ENCODE data around the gene PRG2. TPM values are rescaled to one million over a fixed set of nuclear protein-coding genes. Genes with fewer than 3 reads are reported as not detected.

The PRG2 gene
- total and polyA plus RNA-seq, 2 of the 4 experiments (the other 2 are of a cell fraction): not detected

DNA sequence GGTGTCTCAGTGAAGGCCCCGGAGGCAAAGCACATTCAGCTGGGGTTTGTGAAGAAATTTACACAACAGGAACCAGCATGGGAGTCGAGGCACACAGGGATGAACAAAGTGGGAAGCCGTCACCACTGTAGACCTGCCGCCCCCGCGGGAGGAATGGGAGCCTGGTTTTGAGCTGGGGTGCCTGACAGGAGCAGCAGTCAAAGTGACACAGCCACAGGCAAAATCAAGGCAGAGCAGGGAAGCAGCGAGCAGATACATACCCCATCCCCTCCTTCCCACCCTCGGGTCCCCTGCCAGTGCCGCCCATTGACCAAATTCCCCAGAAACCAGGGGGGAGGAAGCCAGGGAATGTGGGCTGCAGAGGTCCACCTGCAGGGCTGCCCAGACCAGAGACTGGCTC lies 31.5 kb downstream of the PRG2 start:
- Histone ChIP-seq H2BK120ac (ENCODE audit: low read depth, low read length) (no peak overlapping the region), H3K14ac (replicated peaks; ENCODE audit: low read depth, low read length) (no peak overlapping the region), H4K91ac (ENCODE audit: insufficient read depth, low read depth, low read length) (no peak overlapping the region), H3K27ac (ENCODE audit: insufficient read depth, low read length) (no peak overlapping the region), H2AFZ (replicated peaks; ENCODE audit: low read length, poor library complexity) (no peak overlapping the region), H3K79me1 (ENCODE audit: low read depth in 1 of 2, low read length in 2 of 2) (no peaks in the 10 kb centered on the region), H3K4ac (ENCODE audit: low read depth, low read length) (no peak overlapping the region), H3K9me1 (ENCODE audit: insufficient read depth, low read length) (no peaks in the 10 kb centered on the region), H2BK15ac (ENCODE audit: low read depth, low read length) (no peak overlapping the region), H2BK20ac (ENCODE audit: low read depth, low read length) (no peak overlapping the region), H3K9me3 (ENCODE audit: control insufficient read depth, insufficient read depth, low read length) (peaks cover 3% of the 10 kb centered on the region; the same call in 1 of the 2 replicates), H4K20me1 (ENCODE audit: insufficient read depth, low read length) (no peaks in the 10 kb centered on the region), H2AK9ac (replicated peaks; ENCODE audit: low read depth, low read length, poor library complexity) (no peak overlapping the region), H3K27me3 (ENCODE audit: control insufficient read depth, insufficient read depth, low read length) (peaks cover 39% of the 10 kb centered on the region), H3K18ac (ENCODE audit: low read depth, low read length) (no peak overlapping the region), H3K4me3 (ENCODE audit: insufficient read depth, low read depth, low read length) (no peak overlapping the region), H3K4me1 (ENCODE audit: control insufficient read depth, insufficient read depth, low read length) (no peaks in the 10 kb centered on the region), H3K4me2 (ENCODE audit: low read depth, low read length) (no peak overlapping the region), H2BK5ac (ENCODE audit: low read depth, low read length, poor library complexity, severe bottlenecking) (no peak overlapping the region), H3K9ac (ENCODE audit: low read depth, low read length) (no peak overlapping the region), H3K56ac (ENCODE audit: extremely low read depth, insufficient read depth, low read length) (no peak overlapping the region), H4K5ac (ENCODE audit: low read depth, low read length) (no peak overlapping the region), H2AK5ac (ENCODE audit: low read depth, low read length) (no peak overlapping the region), H3K36me3 (ENCODE audit: control insufficient read depth, insufficient read depth, low read length) (no peaks in the 10 kb centered on the region), H3K23ac (ENCODE audit: low read depth, low read length) (no peak overlapping the region), H4K8ac (ENCODE audit: low read depth in 2 of 2, low read length in 2 of 2) (no peak overlapping the region)
- 66% methylated on average over 7 of the region's 9 CpGs; no CpG with 5 or more reads in 1 of the 2 experiments for WGBS, 2 experiments (ENCODE audit: extremely low coverage in 2 of 2, insufficient read length in 1 of 2)
- ATAC-seq (ENCODE audit: low read depth) (no peak), DNase-seq (no peak)
- TF ChIP-seq NFE2L2 (IDR thresholded peaks at IDR 0.05; ENCODE audit: low read depth, low read length) (no peak), SMC3 (IDR thresholded peaks at IDR 0.05; ENCODE audit: low read depth, low read length) (no peak), RAD21 (IDR thresholded peaks at IDR 0.05; ENCODE audit: low read length) (no peak), FOS (IDR thresholded peaks at IDR 0.05; ENCODE audit: low read depth, low read length) (no peak), POLR2A (IDR thresholded peaks at IDR 0.05; ENCODE audit: low read depth, low read length) (no peak), BHLHE40 (IDR thresholded peaks at IDR 0.05; ENCODE audit: low read depth, low read length) (no peak), CHD1 (IDR thresholded peaks at IDR 0.05; ENCODE audit: low read depth, low read length) (no peak), CEBPB (IDR thresholded peaks at IDR 0.05; ENCODE audit: low read depth, low read length) (no peak), MXI1 (IDR thresholded peaks at IDR 0.05; ENCODE audit: borderline replicate concordance, low read depth, low read length) (no peak), RFX5 (IDR thresholded peaks at IDR 0.05; ENCODE audit: low read depth, low read length) (no peak), MAZ (IDR thresholded peaks at IDR 0.05; ENCODE audit: borderline replicate concordance, low read depth, low read length) (no peak), MAFK (IDR thresholded peaks at IDR 0.05; ENCODE audit: low read depth, low read length) (no peak), RCOR1 (IDR thresholded peaks at IDR 0.05; ENCODE audit: insufficient replicate concordance, low read length) (no peak)
- TF ChIP-seq, protein P1, sequence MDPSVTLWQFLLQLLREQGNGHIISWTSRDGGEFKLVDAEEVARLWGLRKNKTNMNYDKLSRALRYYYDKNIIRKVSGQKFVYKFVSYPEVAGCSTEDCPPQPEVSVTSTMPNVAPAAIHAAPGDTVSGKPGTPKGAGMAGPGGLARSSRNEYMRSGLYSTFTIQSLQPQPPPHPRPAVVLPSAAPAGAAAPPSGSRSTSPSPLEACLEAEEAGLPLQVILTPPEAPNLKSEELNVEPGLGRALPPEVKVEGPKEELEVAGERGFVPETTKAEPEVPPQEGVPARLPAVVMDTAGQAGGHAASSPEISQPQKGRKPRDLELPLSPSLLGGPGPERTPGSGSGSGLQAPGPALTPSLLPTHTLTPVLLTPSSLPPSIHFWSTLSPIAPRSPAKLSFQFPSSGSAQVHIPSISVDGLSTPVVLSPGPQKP (IDR thresholded peaks at IDR 0.05; ENCODE audit: borderline replicate concordance, low read depth, low read length): no peak
- TF ChIP-seq, protein P2, sequence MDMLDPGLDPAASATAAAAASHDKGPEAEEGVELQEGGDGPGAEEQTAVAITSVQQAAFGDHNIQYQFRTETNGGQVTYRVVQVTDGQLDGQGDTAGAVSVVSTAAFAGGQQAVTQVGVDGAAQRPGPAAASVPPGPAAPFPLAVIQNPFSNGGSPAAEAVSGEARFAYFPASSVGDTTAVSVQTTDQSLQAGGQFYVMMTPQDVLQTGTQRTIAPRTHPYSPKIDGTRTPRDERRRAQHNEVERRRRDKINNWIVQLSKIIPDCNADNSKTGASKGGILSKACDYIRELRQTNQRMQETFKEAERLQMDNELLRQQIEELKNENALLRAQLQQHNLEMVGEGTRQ (IDR thresholded peaks at IDR 0.05; ENCODE audit: low read depth, low read length): no peak
- TF ChIP-seq, protein P3, sequence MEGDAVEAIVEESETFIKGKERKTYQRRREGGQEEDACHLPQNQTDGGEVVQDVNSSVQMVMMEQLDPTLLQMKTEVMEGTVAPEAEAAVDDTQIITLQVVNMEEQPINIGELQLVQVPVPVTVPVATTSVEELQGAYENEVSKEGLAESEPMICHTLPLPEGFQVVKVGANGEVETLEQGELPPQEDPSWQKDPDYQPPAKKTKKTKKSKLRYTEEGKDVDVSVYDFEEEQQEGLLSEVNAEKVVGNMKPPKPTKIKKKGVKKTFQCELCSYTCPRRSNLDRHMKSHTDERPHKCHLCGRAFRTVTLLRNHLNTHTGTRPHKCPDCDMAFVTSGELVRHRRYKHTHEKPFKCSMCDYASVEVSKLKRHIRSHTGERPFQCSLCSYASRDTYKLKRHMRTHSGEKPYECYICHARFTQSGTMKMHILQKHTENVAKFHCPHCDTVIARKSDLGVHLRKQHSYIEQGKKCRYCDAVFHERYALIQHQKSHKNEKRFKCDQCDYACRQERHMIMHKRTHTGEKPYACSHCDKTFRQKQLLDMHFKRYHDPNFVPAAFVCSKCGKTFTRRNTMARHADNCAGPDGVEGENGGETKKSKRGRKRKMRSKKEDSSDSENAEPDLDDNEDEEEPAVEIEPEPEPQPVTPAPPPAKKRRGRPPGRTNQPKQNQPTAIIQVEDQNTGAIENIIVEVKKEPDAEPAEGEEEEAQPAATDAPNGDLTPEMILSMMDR (conservative IDR thresholded peaks at IDR 0.05; ENCODE audit: low read depth, low read length): no peak
- POLR2A ChIA-PET (ENCODE audit: unreplicated experiment): no interaction called here
- intact Hi-C loops (cut with micrococcal nuclease): no loop called here
- dilution Hi-C loops (cut with HindIII; ENCODE audit: low sequenced_read_pairs, unreplicated experiment): no loop called here
- no TSS peak for BruUV-seq (replicated peaks)
- CTCF ChIA-PET: no interaction called here
- in situ Hi-C loops (cut with MboI; ENCODE audit: low sequenced_read_pairs): loop anchor here (25.0 kb wide), 1 partner anchor 522 kb away; no protein-coding TSS in a partner anchor
